Measurements from ENCODE around the gene PCSK6.

Gene PCSK6

DNA sequence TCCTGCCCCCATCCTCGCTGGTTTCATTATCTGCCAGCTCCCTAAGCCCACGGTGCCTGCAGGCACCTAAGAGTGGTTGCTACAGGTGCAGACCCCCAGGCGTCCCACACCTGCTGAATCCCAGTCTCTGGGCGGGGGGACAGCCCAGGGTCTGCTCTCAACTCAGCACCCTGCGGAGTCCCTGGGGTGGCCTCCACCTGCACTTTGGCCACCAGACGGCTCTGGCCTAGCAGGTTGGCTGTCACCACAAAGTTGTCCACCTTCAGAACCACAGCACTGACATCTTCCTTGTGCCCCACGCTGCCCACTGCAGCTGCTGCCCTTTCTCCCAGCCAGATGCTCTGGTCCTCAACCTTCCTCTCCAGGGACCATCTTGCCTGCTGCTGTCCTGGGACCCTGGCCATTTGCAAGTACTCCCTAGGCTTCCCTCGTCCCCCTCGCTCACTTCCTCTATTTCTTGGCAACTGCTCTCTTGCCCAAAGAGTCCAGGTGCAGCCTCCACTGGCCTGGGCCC lies 159.6 kb downstream of the PCSK6 start:
- Histone ChIP-seq H3K9ac (ENCODE audit: low read length) (no peak overlapping the region), H3K79me2 (ENCODE audit: insufficient read depth, low read length) (no peaks in the 10 kb centered on the region), H2AFZ (ENCODE audit: low read depth, low read length, severe bottlenecking) (no peak overlapping the region), H3F3A (ENCODE audit: insufficient read depth) (peaks cover 9% of the 10 kb centered on the region), H4K20me1 (ENCODE audit: low read depth, low read length) (no peaks in the 10 kb centered on the region), H3K4me3 (ENCODE audit: insufficient read depth, low read length, poor library complexity, severe bottlenecking) (no peak overlapping the region), H3K27me3 (ENCODE audit: low read length) (no peaks in the 10 kb centered on the region), H3K27ac (ENCODE audit: low read depth, low read length) (no peak overlapping the region), H3K36me3 (ENCODE audit: low read length) (no peaks in the 10 kb centered on the region; the same call in 1 of the 2 replicates), H3K4me2 (ENCODE audit: low read depth, low read length, poor library complexity, severe bottlenecking) (no peak overlapping the region), H3K9me3 (ENCODE audit: insufficient read depth, low read length) (peaks cover 7% of the 10 kb centered on the region; the same call in 1 of the 2 replicates), H3K9me2 (replicated peaks; ENCODE audit: insufficient read depth, low read length) (no peaks in the 10 kb centered on the region)
- TF ChIP-seq EZH2phosphoT487 (conservative IDR thresholded peaks at IDR 0.05; ENCODE audit: low read length) = no peak
- TF ChIP-seq, protein P1, sequence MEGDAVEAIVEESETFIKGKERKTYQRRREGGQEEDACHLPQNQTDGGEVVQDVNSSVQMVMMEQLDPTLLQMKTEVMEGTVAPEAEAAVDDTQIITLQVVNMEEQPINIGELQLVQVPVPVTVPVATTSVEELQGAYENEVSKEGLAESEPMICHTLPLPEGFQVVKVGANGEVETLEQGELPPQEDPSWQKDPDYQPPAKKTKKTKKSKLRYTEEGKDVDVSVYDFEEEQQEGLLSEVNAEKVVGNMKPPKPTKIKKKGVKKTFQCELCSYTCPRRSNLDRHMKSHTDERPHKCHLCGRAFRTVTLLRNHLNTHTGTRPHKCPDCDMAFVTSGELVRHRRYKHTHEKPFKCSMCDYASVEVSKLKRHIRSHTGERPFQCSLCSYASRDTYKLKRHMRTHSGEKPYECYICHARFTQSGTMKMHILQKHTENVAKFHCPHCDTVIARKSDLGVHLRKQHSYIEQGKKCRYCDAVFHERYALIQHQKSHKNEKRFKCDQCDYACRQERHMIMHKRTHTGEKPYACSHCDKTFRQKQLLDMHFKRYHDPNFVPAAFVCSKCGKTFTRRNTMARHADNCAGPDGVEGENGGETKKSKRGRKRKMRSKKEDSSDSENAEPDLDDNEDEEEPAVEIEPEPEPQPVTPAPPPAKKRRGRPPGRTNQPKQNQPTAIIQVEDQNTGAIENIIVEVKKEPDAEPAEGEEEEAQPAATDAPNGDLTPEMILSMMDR (IDR thresholded peaks at IDR 0.05; ENCODE audit: insufficient read depth, low read length, poor library complexity, severe bottlenecking) = no peak

- peaks cover 4% of the 10 kb centered on the region for H3F3A ChIP-seq (ENCODE audit: insufficient read depth)
Observed at GRCh38 chr15:101329309-101329863, 160.1 kb downstream of the PCSK6 start.

GRCh38 chr15:101328001-101328400 lies 161.5 kb downstream of the PCSK6 start:
- Histone ChIP-seq H3K36me3 (ENCODE audit: low read length) (no peaks in the 10 kb centered on the region), H3K4me2 (ENCODE audit: low read depth, low read length, poor library complexity, severe bottlenecking) (no peak overlapping the region), H2AFZ (ENCODE audit: low read depth, low read length, severe bottlenecking) (no peak overlapping the region), H3K9me2 (replicated peaks; ENCODE audit: insufficient read depth, low read length) (no peaks in the 10 kb centered on the region), H4K20me1 (ENCODE audit: low read depth, low read length) (no peaks in the 10 kb centered on the region), H3K9ac (ENCODE audit: low read length) (no peak overlapping the region), H3K9me3 (ENCODE audit: insufficient read depth, low read length) (no peaks in the 10 kb centered on the region), H3F3A (ENCODE audit: insufficient read depth) (no peaks in the 10 kb centered on the region), H3K79me2 (ENCODE audit: insufficient read depth, low read length) (no peaks in the 10 kb centered on the region), H3K27ac (ENCODE audit: low read depth, low read length) (no peak overlapping the region), H3K27me3 (ENCODE audit: low read length) (no peaks in the 10 kb centered on the region), H3K4me3 (ENCODE audit: insufficient read depth, low read length, poor library complexity, severe bottlenecking) (no peak overlapping the region)
- TF ChIP-seq EZH2phosphoT487 (conservative IDR thresholded peaks at IDR 0.05; ENCODE audit: low read length) = no peak
- TF ChIP-seq, protein P1 (IDR thresholded peaks at IDR 0.05; ENCODE audit: insufficient read depth, low read length, poor library complexity, severe bottlenecking) = no peak

More at GRCh38 chr15:101329309-101329863, 160.1 kb downstream of the PCSK6 start:
- Histone ChIP-seq H4K20me1 (ENCODE audit: low read depth, low read length) (no peaks in the 10 kb centered on the region), H2AFZ (ENCODE audit: low read depth, low read length, severe bottlenecking) (no peak overlapping the region), H3K4me3 (ENCODE audit: insufficient read depth, low read length, poor library complexity, severe bottlenecking) (no peak overlapping the region), H3K27me3 (ENCODE audit: low read length) (no peaks in the 10 kb centered on the region), H3K9ac (ENCODE audit: low read length) (no peak overlapping the region), H3K4me2 (ENCODE audit: low read depth, low read length, poor library complexity, severe bottlenecking) (no peak overlapping the region), H3K9me3 (ENCODE audit: insufficient read depth, low read length) (peaks cover 2% of the 10 kb centered on the region; the same call in 1 of the 2 replicates), H3K36me3 (ENCODE audit: low read length) (no peaks in the 10 kb centered on the region), H3K27ac (ENCODE audit: low read depth, low read length) (no peak overlapping the region), H3K9me2 (replicated peaks; ENCODE audit: insufficient read depth, low read length) (no peaks in the 10 kb centered on the region), H3K79me2 (ENCODE audit: insufficient read depth, low read length) (no peaks in the 10 kb centered on the region)
- no peak for TF ChIP-seq EZH2phosphoT487 (conservative IDR thresholded peaks at IDR 0.05; ENCODE audit: low read length)
- TF ChIP-seq, protein P1 (IDR thresholded peaks at IDR 0.05; ENCODE audit: insufficient read depth, low read length, poor library complexity, severe bottlenecking) = no peak
